Neural progenitor cell (in vitro differentiated cells): ENCODE data around the gene PYHIN1. TPM values are rescaled to one million over a fixed set of nuclear protein-coding genes. Genes with fewer than 3 reads are reported as not detected.

ENCODE experiments used
- DNase-seq: peaks from one replicate; pipeline ENCODE4 v3.0.0-alpha.2; 2016; ENCODE audit warnings: low spot score
- H2AFZ ChIP-seq: fragments of 200-600 bp; sonication (generic); replicated peaks from 2 replicates; pipeline ENCODE4 v1.6.1; 2016; ENCODE audit warnings: antibody characterized with exemption
- H3F3A ChIP-seq: fragments of 200-600 bp; sonication (generic); 2 replicates; pipeline ENCODE4 v1.6.1; 2016; ENCODE audit warnings: antibody characterized with exemption, low read depth
- H3K27ac ChIP-seq: fragments of 200-600 bp; sonication (generic); 2 replicates; pipeline ENCODE4 v1.5.1; 2016; ENCODE audit warnings: mild to moderate bottlenecking
- H3K27me3 ChIP-seq: fragments of 200-600 bp; sonication (generic); 2 replicates; pipeline ENCODE4 v1.6.1; 2016; ENCODE audit warnings: mild to moderate bottlenecking, moderate library complexity
- H3K36me3 ChIP-seq: fragments of 200-600 bp; sonication (generic); 2 replicates; pipeline ENCODE4 v1.5.1; 2016
- H3K4me1 ChIP-seq: fragments of 200-600 bp; sonication (generic); 2 replicates; pipeline ENCODE4 v1.6.1; 2016; ENCODE audit warnings: mixed run types
- H3K4me2 ChIP-seq: fragments of 200-600 bp; sonication (generic); 2 replicates; pipeline ENCODE4 v1.6.1; 2016
- H3K4me3 ChIP-seq: fragments of 200-600 bp; sonication (generic); 2 replicates; pipeline ENCODE4 v1.5.1; 2016
- H3K79me2 ChIP-seq: fragments of 200-600 bp; sonication (generic); 2 replicates; pipeline ENCODE4 v1.6.1; 2016; ENCODE audit warnings: low read depth
- H3K9ac ChIP-seq: fragments of 200-600 bp; sonication (generic); 2 replicates; pipeline ENCODE4 v1.6.1; 2016
- H3K9me3 ChIP-seq: fragments of 200-600 bp; sonication (generic); 2 replicates; pipeline ENCODE4 v1.5.1; 2016; ENCODE audit warnings: low read depth
- H4K20me1 ChIP-seq: fragments of 200-600 bp; sonication (generic); 2 replicates; pipeline ENCODE4 v1.6.1; 2016; ENCODE audit warnings: low read depth
- H3K27ac Mint-ChIP-seq: 3 replicates; pipeline ENCODE4 v1.8.0; 2021; ENCODE audit warnings: mixed read lengths
- H3K27me3 Mint-ChIP-seq: 2 replicates; pipeline ENCODE4 v1.8.0; 2022; ENCODE audit warnings: low read depth, mild to moderate bottlenecking, inconsistent platforms, moderate library complexity, mixed read lengths; ENCODE audit not compliant: insufficient read depth
- H3K36me3 Mint-ChIP-seq: 3 replicates; pipeline ENCODE4 v1.8.0; 2021; ENCODE audit warnings: mixed read lengths
- H3K4me1 Mint-ChIP-seq: 3 replicates; pipeline ENCODE4 v1.8.0; 2021; ENCODE audit warnings: mixed read lengths
- H3K4me3 Mint-ChIP-seq: 3 replicates; pipeline ENCODE4 v1.8.0; 2021; ENCODE audit warnings: mild to moderate bottlenecking, moderate library complexity, mixed read lengths
- H3K9me3 Mint-ChIP-seq: 3 replicates; pipeline ENCODE4 v1.8.0; 2020; ENCODE audit warnings: mixed read lengths
- CTCF ChIP-seq: fragments of 200-600 bp; sonication (generic); IDR thresholded peaks from 2 replicates; pipeline ENCODE4 v1.5.1; 2017; ENCODE audit warnings: antibody characterized with exemption, mild to moderate bottlenecking
- EZH2 ChIP-seq: fragments of 200-600 bp; sonication (generic); IDR thresholded peaks from 2 replicates; pipeline ENCODE4 v1.6.1; 2017; ENCODE audit warnings: antibody characterized with exemption, mild to moderate bottlenecking, moderate library complexity
- EZH2phosphoT487 ChIP-seq: fragments of 200-600 bp; sonication (generic); IDR thresholded peaks from 2 replicates; pipeline ENCODE4 v1.6.1; 2017; ENCODE audit warnings: antibody characterized with exemption
- total RNA-seq: library from RNA; depleted of rRNA; stranded (reverse); fragments of >200 nt; gene quantifications from 2 replicates; pipeline ENCODE4 v1.2.3, GENCODE V29; 2015; ENCODE audit warnings: low replicate concordance

The PYHIN1 gene
- total RNA-seq, 1 donor from 2014 or later, result not detected

DNA sequence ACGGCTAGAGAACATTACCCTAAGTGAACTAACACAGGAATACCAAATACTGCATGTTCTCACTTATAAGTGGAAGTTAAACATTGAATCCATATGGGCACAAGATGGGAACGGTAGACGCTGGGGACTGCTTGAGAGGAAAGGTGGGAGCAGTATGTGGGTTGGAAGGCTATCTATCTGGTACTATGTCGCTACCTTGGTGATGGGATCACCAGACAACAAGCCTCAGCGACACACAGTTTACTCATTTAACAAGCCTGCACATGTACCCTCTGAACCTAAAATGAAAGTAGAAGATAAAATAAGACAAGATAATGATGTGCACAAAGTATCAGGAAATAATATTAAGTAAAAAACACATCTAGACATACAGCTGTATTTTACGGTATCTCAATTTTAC, 819 bp downstream of the PYHIN1 start:
- no peak for DNase-seq
- Mint-ChIP-seq H3K36me3 (no peaks in the 10 kb centered on the region), H3K27ac (no peak overlapping the region), H3K4me1 (no peaks in the 10 kb centered on the region), H3K27me3 (no peaks in the 10 kb centered on the region), H3K4me3 (no peak overlapping the region), H3K9me3 (no peaks in the 10 kb centered on the region)
- Histone ChIP-seq H3K9me3 (no peaks in the 10 kb centered on the region), H3F3A (no peaks in the 10 kb centered on the region), H3K9ac (no peak overlapping the region), H4K20me1 (no peaks in the 10 kb centered on the region), H3K4me3 (no peak overlapping the region), H3K4me2 (no peak overlapping the region), H3K27ac (no peak overlapping the region), H3K36me3 (no peaks in the 10 kb centered on the region), H3K4me1 (no peaks in the 10 kb centered on the region), H3K79me2 (no peaks in the 10 kb centered on the region), H2AFZ (no peak overlapping the region), H3K27me3 (no peaks in the 10 kb centered on the region)
- TF ChIP-seq CTCF, result no peak
- no peak for TF ChIP-seq EZH2phosphoT487
- TF ChIP-seq EZH2, result no peak

- H3K27ac ChIP-seq, result no peak overlapping the region
- Mint-ChIP-seq H3K4me3 (no peak overlapping the region), H3K9me3 (no peaks in the 10 kb centered on the region), H3K27ac (no peak overlapping the region), H3K27me3 (no peaks in the 10 kb centered on the region), H3K4me1 (no peaks in the 10 kb centered on the region), H3K36me3 (no peaks in the 10 kb centered on the region)
- no peaks in the 10 kb centered on the region for H3K9me3 ChIP-seq
- TF ChIP-seq EZH2, result no peak
- TF ChIP-seq CTCF, result no peak
- TF ChIP-seq EZH2phosphoT487, result no peak
- no peaks in the 10 kb centered on the region for H3K27me3 ChIP-seq
- H3F3A ChIP-seq, result no peaks in the 10 kb centered on the region
- no peak overlapping the region for H3K4me2 ChIP-seq
- H4K20me1 ChIP-seq, result no peaks in the 10 kb centered on the region
- no peak overlapping the region for H3K9ac ChIP-seq
- no peaks in the 10 kb centered on the region for H3K36me3 ChIP-seq
- no peak for DNase-seq
- no peaks in the 10 kb centered on the region for H3K4me1 ChIP-seq
- H3K4me3 ChIP-seq, result no peak overlapping the region
- no peaks in the 10 kb centered on the region for H3K79me2 ChIP-seq
- no peak overlapping the region for H2AFZ ChIP-seq
These were observed 2.3 kb downstream of the PYHIN1 start for GRCh38 chr1:158933621-158934020.

DNA sequence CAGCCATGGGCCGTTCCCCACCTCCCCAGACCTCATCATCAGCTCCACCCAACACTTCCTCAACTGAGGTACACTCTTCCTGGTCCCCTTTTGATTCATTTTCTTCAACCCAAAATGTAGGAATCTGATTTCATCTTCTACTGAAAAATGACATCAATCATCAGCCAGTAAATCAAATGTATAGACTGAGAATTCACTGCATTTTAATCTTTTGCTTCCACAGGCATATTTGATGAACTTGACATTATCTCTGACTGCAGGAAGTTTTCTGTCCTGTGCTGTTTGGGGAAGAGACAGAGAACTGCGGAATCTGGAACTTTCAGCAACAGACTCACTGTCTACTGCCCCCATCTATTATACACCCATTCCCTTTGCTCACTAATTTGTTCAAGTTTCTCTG, 7.8 kb downstream of the PYHIN1 start:
- no peak overlapping the region for H2AFZ ChIP-seq
- H3K4me1 ChIP-seq, result no peaks in the 10 kb centered on the region
- H3K27ac Mint-ChIP-seq, result no peak overlapping the region
- H3F3A ChIP-seq, result no peaks in the 10 kb centered on the region
- no peaks in the 10 kb centered on the region for H3K36me3 ChIP-seq
- H3K27ac ChIP-seq, result no peak overlapping the region
- no peaks in the 10 kb centered on the region for H3K79me2 ChIP-seq
- no peak overlapping the region for H3K4me2 ChIP-seq
- H3K9me3 ChIP-seq, result no peaks in the 10 kb centered on the region
- no peak overlapping the region for H3K4me3 Mint-ChIP-seq
- H3K4me1 Mint-ChIP-seq, result no peaks in the 10 kb centered on the region
- no peak for TF ChIP-seq EZH2
- TF ChIP-seq CTCF, result no peak
- TF ChIP-seq EZH2phosphoT487, result no peak
- H3K9ac ChIP-seq, result no peak overlapping the region
- no peak for DNase-seq
- no peaks in the 10 kb centered on the region for H3K9me3 Mint-ChIP-seq
- no peaks in the 10 kb centered on the region for H3K27me3 Mint-ChIP-seq
- H3K36me3 Mint-ChIP-seq, result no peaks in the 10 kb centered on the region
- H4K20me1 ChIP-seq, result no peaks in the 10 kb centered on the region
- no peaks in the 10 kb centered on the region for H3K27me3 ChIP-seq
- no peak overlapping the region for H3K4me3 ChIP-seq

GRCh38 chr1:158941317-158941716, 10.0 kb downstream of the PYHIN1 start:
- no peak overlapping the region for H3K9ac ChIP-seq
- H3K79me2 ChIP-seq, result no peaks in the 10 kb centered on the region
- Mint-ChIP-seq H3K27ac (no peak overlapping the region), H3K27me3 (no peaks in the 10 kb centered on the region), H3K4me3 (no peak overlapping the region), H3K9me3 (no peaks in the 10 kb centered on the region), H3K4me1 (no peaks in the 10 kb centered on the region), H3K36me3 (no peaks in the 10 kb centered on the region)
- H3K4me1 ChIP-seq, result no peaks in the 10 kb centered on the region
- H3F3A ChIP-seq, result no peaks in the 10 kb centered on the region
- H3K4me2 ChIP-seq, result no peak overlapping the region
- H2AFZ ChIP-seq, result no peak overlapping the region
- TF ChIP-seq CTCF (no peak), EZH2 (no peak), EZH2phosphoT487 (no peak)
- no peaks in the 10 kb centered on the region for H3K36me3 ChIP-seq
- no peak overlapping the region for H3K4me3 ChIP-seq
- H4K20me1 ChIP-seq, result no peaks in the 10 kb centered on the region
- H3K9me3 ChIP-seq, result no peaks in the 10 kb centered on the region
- no peak overlapping the region for H3K27ac ChIP-seq
- DNase-seq, result no peak
- H3K27me3 ChIP-seq, result no peaks in the 10 kb centered on the region
